SU-DHL-6 (cell line): ENCODE data around the gene ASPDH.

Experiments used
- H2AFZ ChIP-seq: fragments of 200-600 bp; sonication (generic); 2 replicates; pipeline ENCODE4 v1.6.1; 2014; ENCODE audit warnings: low read depth, mild to moderate bottlenecking, moderate library complexity, mixed read lengths, antibody characterized with exemption, low read length; ENCODE audit not compliant: severe bottlenecking
- H3F3A ChIP-seq: fragments of 200-600 bp; shearing (Covaris generic); 2 replicates; pipeline ENCODE4 v1.6.0; 2016; ENCODE audit warnings: antibody characterized with exemption, mild to moderate bottlenecking; ENCODE audit not compliant: insufficient read depth
- H3K27ac ChIP-seq: fragments of 200-600 bp; sonication (generic); 2 replicates; pipeline ENCODE4 v1.5.1; 2016; ENCODE audit warnings: low read depth, mild to moderate bottlenecking, low read length, moderate library complexity, mixed read lengths
- H3K27me3 ChIP-seq: fragments of 200-600 bp; sonication (generic), shearing (Covaris generic); 2 replicates; pipeline ENCODE4 v1.6.0; 2014; ENCODE audit warnings: mild to moderate bottlenecking, low read length
- H3K36me3 ChIP-seq: fragments of 200-600 bp; sonication (generic); 2 replicates; pipeline ENCODE4 v1.6.1; 2014; ENCODE audit warnings: mild to moderate bottlenecking, low read length, mixed read lengths
- H3K4me2 ChIP-seq: fragments of 300-600, 200-600 bp; shearing (Covaris generic), sonication (generic); 2 replicates; pipeline ENCODE4 v1.6.0; 2014; ENCODE audit warnings: low read length, low read depth, mild to moderate bottlenecking; ENCODE audit not compliant: poor library complexity, severe bottlenecking
- H3K4me3 ChIP-seq: fragments of 200-600 bp; sonication (generic); 2 replicates; pipeline ENCODE4 v1.5.1; 2014; ENCODE audit warnings: antibody characterized with exemption, low read length, mild to moderate bottlenecking, mixed read lengths; ENCODE audit not compliant: insufficient read depth, poor library complexity, severe bottlenecking
- H3K79me2 ChIP-seq: fragments of 200-600 bp; sonication (generic); 2 replicates; pipeline ENCODE4 v1.6.1; 2014; ENCODE audit warnings: mild to moderate bottlenecking, low read length, moderate library complexity; ENCODE audit not compliant: insufficient read depth
- H3K9ac ChIP-seq: fragments of 200-600 bp; sonication (generic); 2 replicates; pipeline ENCODE4 v1.7.0; 2014; ENCODE audit warnings: mild to moderate bottlenecking, low read length
- H3K9me2 ChIP-seq: fragments of 200-600 bp; sonication (generic); replicated peaks from 2 replicates; pipeline ENCODE4 v1.6.1; 2014; ENCODE audit warnings: low read length; ENCODE audit not compliant: insufficient read depth
- H3K9me3 ChIP-seq: fragments of 200-600 bp; sonication (generic); 2 replicates; pipeline ENCODE4 v1.6.1; 2014; ENCODE audit warnings: low read length, mixed read lengths; ENCODE audit not compliant: insufficient read depth
- H4K20me1 ChIP-seq: fragments of 200-600 bp; sonication (generic); 2 replicates; pipeline ENCODE4 v1.6.1; 2014; ENCODE audit warnings: low read depth, mild to moderate bottlenecking, antibody characterized with exemption, low read length, moderate library complexity, mixed read lengths
- CTCF ChIP-seq: fragments of 200-600 bp; sonication (generic); IDR thresholded peaks from one replicate; pipeline ENCODE4 v1.5.1; 2017; ENCODE audit warnings: antibody characterized with exemption, mild to moderate bottlenecking, low read length, moderate library complexity; ENCODE audit not compliant: insufficient read depth, poor library complexity, severe bottlenecking
- EZH2phosphoT487 ChIP-seq: fragments of 200-600 bp; sonication (generic), shearing (Covaris generic); conservative IDR thresholded peaks from 2 replicates; pipeline ENCODE4 v1.6.1; 2018; ENCODE audit warnings: mild to moderate bottlenecking, antibody characterized with exemption, low read length, moderate library complexity, mixed read lengths

The ASPDH gene

GRCh38 chr19:50505856-50506611 is 7.7 kb downstream of the ASPDH start:
- H2AFZ ChIP-seq: no peak overlapping the region

DNA sequence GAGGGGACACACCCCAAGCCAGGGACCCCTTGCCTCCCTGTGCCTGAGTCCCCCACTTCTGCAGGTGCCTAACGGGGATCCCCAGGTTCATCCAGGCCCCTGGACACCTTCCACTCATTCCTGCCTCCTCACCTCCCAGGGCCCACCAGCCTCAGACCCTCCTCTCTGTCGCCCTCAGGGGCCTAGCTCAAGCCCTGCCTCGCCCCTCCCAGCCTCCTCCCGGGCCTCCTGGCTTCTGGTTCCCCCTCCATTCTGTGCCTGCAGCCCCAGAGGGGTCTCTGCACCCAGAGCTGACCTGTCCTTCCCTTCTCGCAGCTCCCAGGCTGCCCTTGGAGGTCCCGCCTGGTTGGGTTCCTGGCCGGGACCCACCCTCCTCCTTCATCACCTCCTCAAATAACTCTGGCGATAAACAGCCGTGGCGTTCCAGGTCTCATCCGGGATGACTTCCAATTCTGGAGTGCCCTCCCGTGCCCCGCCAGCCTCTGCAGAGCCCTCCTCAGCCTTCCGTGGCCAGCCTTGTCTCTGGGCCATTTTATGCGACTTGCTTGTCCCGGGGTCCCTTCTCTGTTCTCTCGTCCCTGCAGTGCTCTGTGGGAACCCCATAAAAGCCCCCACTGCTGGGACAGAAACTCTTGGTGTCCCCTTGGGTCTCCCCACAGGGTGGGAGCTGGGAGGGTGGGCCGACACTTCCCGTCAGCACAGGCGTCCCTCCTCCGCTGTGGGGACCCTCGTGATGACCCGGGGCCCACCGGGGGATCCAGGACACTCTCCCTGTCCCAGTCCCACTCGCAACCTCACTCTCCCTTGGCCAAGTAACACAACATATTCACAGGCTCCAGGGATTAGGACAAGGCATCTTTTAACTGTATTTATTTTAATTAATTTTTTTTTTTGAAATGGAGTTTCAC is 11.9 kb downstream of the ASPDH start:
- Histone ChIP-seq H3K27me3 (no peaks in the 10 kb centered on the region), H3K36me3 (no peaks in the 10 kb centered on the region), H2AFZ (no peak overlapping the region), H3K9me3 (no peaks in the 10 kb centered on the region), H4K20me1 (no peaks in the 10 kb centered on the region), H3K4me3 (no peak overlapping the region), H3K79me2 (no peaks in the 10 kb centered on the region), H3K4me2 (no peak overlapping the region), H3K9me2 (no peaks in the 10 kb centered on the region), H3F3A (no peaks in the 10 kb centered on the region), H3K9ac (no peak overlapping the region), H3K27ac (no peak overlapping the region)
- TF ChIP-seq CTCF: no peak
- TF ChIP-seq EZH2phosphoT487: no peak

More at GRCh38 chr19:50505856-50506611, 7.7 kb downstream of the ASPDH start:
- H3K9me3 ChIP-seq: no peaks in the 10 kb centered on the region
- no peak overlapping the region for H3K27ac ChIP-seq
- H4K20me1 ChIP-seq: no peaks in the 10 kb centered on the region
- no peaks in the 10 kb centered on the region for H3K79me2 ChIP-seq
- H3K4me2 ChIP-seq: no peak overlapping the region
- H3K36me3 ChIP-seq: no peaks in the 10 kb centered on the region
- no peak overlapping the region for H3K4me3 ChIP-seq
- no peak overlapping the region for H3K9ac ChIP-seq
- H3F3A ChIP-seq: no peaks in the 10 kb centered on the region
- H3K27me3 ChIP-seq: no peaks in the 10 kb centered on the region
- TF ChIP-seq EZH2phosphoT487: no peak
- TF ChIP-seq CTCF: no peak
- H3K9me2 ChIP-seq: no peaks in the 10 kb centered on the region

DNA sequence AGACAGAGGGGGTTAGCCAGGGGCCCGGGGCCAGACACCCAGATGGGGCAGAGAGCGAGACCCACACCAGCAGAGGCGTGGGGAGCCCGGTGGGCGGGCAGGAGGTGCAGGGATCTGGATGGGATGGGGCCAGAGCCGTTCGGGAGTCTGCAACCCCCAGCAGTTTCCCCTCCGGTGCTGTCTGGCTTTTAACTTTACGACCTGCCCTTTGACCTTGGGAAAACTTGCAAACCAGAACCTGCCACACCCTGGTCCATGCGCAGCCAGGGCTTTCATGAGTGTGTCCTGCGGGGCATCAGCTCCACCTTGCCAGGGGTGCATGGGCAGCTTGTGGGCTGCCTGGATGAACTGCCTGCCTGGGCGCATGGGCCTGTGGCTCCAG is 12.5 kb downstream of the ASPDH start:
- Histone ChIP-seq H3F3A (no peaks in the 10 kb centered on the region), H3K27me3 (no peaks in the 10 kb centered on the region), H2AFZ (no peak overlapping the region), H3K4me2 (no peak overlapping the region), H3K36me3 (no peaks in the 10 kb centered on the region), H3K9me2 (no peaks in the 10 kb centered on the region), H3K4me3 (no peak overlapping the region), H3K9ac (no peak overlapping the region), H3K27ac (no peak overlapping the region), H4K20me1 (no peaks in the 10 kb centered on the region), H3K9me3 (no peaks in the 10 kb centered on the region), H3K79me2 (no peaks in the 10 kb centered on the region)
- TF ChIP-seq EZH2phosphoT487: no peak
- TF ChIP-seq CTCF: no peak
